ENCODE results near the gene UMOD.

The UMOD gene

GRCh38 chr16:20364051-20364450 is 11.5 kb upstream of the UMOD start:
- DNase-seq (ENCODE audit: low spot score): no peak

GRCh38 chr16:20363191-20363590 is 10.7 kb upstream of the UMOD start:
- no peak for DNase-seq (ENCODE audit: low spot score)

GRCh38 chr16:20359997-20360396 is 7.5 kb upstream of the UMOD start:
- no peak for DNase-seq (ENCODE audit: low spot score)

GRCh38 chr16:20355114-20355782 is 2.7 kb upstream of the UMOD start:
- no peak for DNase-seq (ENCODE audit: low spot score)

- no peak for DNase-seq (ENCODE audit: low spot score)
These were observed 864 bp upstream of the UMOD start for GRCh38 chr16:20353379-20353778.

GRCh38 chr16:20349615-20350014 is 2.9 kb downstream of the UMOD start:
- no peak for DNase-seq (ENCODE audit: low spot score)

- no peak for DNase-seq (ENCODE audit: low spot score)
These were observed 3.9 kb downstream of the UMOD start for GRCh38 chr16:20348365-20349185.

- DNase-seq (ENCODE audit: low spot score): no peak
These were observed 4.7 kb downstream of the UMOD start for GRCh38 chr16:20347666-20348364.

- DNase-seq (ENCODE audit: low spot score): no peak
These were observed 7.9 kb downstream of the UMOD start for GRCh38 chr16:20344611-20345010.

- DNase-seq (ENCODE audit: low spot score): no peak
These were observed 12.8 kb downstream of the UMOD start for GRCh38 chr16:20339744-20340143.

GRCh38 chr16:20336955-20337354 is 15.6 kb downstream of the UMOD start:
- DNase-seq (ENCODE audit: low spot score): no peak

GRCh38 chr16:20334396-20334795 is 18.1 kb downstream of the UMOD start:
- DNase-seq (ENCODE audit: low spot score): no peak

GRCh38 chr16:20333120-20333519 is 19.4 kb downstream of the UMOD start:
- DNase-seq (ENCODE audit: low spot score): no peak

- DNase-seq (ENCODE audit: low spot score): no peak
These were observed 20.1 kb downstream of the UMOD start for GRCh38 chr16:20332411-20332810.

- DNase-seq (ENCODE audit: low spot score): no peak
These were observed 20.9 kb downstream of the UMOD start for GRCh38 chr16:20331635-20332034.

- no peak for DNase-seq (ENCODE audit: low spot score)
These were observed 22.9 kb downstream of the UMOD start for GRCh38 chr16:20329392-20330138.

GRCh38 chr16:20327444-20328041 is 25.0 kb downstream of the UMOD start, which contains the start of gene GP2:
Gene GP2 (minus strand): TSS chr16:20327513. CDS start chr16:20326431, 1,082 bp downstream.
- no peak for DNase-seq (ENCODE audit: low spot score)

- no peak for DNase-seq (ENCODE audit: low spot score)
These were observed 26.2 kb downstream of the UMOD start for GRCh38 chr16:20326321-20326720.

GRCh38 chr16:20325005-20325404 is 27.5 kb downstream of the UMOD start:
- DNase-seq (ENCODE audit: low spot score): no peak

GRCh38 chr16:20323591-20324117 is 28.9 kb downstream of the UMOD start:
- no peak for DNase-seq (ENCODE audit: low spot score)

GRCh38 chr16:20322696-20323095 is 29.8 kb downstream of the UMOD start:
- no peak for DNase-seq (ENCODE audit: low spot score)

Data from germinal center (tissue), 1 donor.